Sigmoid colon (tissue), 4 donors: ENCODE measurements around the gene TBC1D1.

Experiments used
- POLR2A ChIP-seq, 2 donors: fragments of 450-650 bp; IDR thresholded peaks; one replicate each; pipeline ENCODE4 v1.6.1; 2016; ENCODE audit warnings: antibody characterized with exemption in 2 of 2, mild to moderate bottlenecking in 2 of 2, moderate library complexity in 2 of 2
- POLR2AphosphoS5 ChIP-seq, 4 donors: sonication (generic); formaldehyde crosslinking; IDR thresholded peaks; one replicate each; pipeline ENCODE4 v1.6.1; 2017; ENCODE audit warnings: antibody characterized with exemption in 4 of 4

DNA sequence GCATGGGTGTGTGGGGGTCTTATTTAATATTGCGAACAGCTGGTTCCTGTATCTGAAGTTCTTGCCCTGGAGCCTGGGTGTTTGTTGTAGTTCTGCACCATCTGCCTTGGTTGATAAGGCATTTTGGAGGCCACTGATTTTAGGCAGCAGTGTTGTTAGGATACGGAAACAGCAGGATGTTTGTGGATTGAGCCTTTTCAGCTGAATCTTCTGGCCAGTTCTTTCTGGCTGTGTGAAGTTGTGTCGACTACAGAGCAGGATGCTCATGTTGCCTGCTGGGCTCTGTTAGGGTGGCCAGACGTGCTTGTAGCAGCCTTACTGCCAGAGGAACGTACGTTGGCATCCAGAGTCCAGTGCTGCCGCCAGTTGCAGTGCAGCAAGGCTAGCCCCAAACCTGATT, 203.5 kb downstream of the TBC1D1 start:
- TF ChIP-seq POLR2A (IDR thresholded peaks at IDR 0.05) (no peak), POLR2AphosphoS5 (IDR thresholded peaks at IDR 0.05) (no peak)
